GM19193 (cell line): ENCODE measurements around the gene SOWAHA.

Experiments
- POLR2A ChIP-seq: IDR thresholded peaks from 4 replicates; pipeline ENCODE4 v1.6.1; 2011; ENCODE audit not compliant: insufficient read depth, insufficient read length; ENCODE audit errors: extremely low read depth

Gene SOWAHA

DNA sequence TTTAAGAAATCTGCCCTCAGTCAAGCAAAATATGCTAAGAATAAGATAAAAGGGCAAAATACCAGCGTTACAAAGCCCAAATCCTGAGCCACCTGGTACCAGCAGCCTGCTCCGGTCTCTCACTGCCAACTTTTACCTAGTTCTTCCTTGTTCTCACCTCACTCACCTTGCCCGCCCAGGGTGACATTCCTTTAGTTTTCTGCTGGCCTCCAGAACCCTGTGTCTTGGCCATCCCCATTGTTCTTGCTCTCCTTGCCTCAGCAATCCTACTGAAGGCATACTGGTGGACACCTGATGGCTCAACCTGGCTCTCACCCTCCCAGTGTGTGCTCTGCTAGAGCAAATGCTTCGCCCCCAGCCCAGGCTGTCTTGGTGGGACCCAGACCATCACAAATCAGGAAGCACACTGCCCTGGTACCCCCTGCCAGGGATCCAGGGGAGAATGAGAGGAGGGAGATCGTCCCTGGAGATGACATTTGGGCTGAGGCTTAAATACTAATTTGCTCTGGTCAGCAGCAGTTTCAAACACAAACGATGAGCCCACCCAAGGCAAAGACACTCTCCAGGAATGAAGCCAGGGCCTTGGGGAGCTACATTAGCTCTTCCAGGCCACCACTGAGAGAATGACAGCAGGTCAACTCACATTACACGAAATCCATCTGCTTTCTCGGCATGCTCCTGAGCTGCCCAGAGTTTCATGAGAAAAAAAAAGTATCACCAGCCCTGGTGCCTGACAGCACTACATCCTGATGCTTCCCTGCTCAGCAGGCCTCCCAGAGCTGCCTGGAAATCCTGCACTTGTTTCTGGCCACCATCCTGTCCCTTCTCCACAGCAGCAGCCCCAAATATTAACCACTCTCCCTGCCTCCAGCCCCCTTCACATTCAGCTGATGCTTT, 23.9 kb upstream of the SOWAHA start:
- TF ChIP-seq POLR2A: no peak

DNA sequence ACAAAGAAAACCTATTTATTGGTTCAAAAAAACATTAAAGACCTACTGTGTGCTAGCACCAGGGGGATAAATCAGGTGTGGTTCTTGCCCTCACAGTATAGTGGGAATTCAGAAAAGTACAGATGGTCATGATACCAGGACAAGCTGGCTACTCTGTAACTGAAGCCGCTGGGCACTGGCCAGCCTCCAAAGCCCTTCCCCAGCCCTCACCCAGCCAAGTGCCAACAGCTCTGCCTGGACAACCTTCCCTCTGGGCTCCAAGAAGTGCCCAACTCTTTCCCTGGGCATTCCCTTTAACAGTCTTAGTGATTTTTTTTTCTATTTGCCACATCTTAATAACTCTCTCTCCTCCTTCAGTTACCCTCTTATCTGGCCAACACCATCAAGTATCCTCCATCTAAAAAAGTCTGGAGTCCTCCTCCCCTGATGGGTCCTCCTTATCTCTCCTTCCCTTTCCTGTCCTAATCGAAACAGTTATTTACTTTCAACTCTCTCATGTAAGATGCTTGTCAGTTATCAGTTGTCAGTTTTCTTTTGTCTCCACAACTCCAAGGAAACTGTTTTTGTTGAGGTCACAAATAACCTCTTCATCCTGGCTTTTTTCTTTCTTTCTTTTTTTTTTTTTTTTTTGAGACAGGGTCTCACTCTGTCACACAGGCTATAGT, 22.8 kb upstream of the SOWAHA start:
- no peak for TF ChIP-seq POLR2A

- no peak for TF ChIP-seq POLR2A
These were observed 22.1 kb upstream of the SOWAHA start for GRCh38 chr5:132791026-132791425.

- no peak for TF ChIP-seq POLR2A
These were observed 15.5 kb upstream of the SOWAHA start for GRCh38 chr5:132797651-132798050.

- no peak for TF ChIP-seq POLR2A
These were observed 13.7 kb upstream of the SOWAHA start for GRCh38 chr5:132799392-132799791.

- TF ChIP-seq POLR2A: no peak
These were observed 12.6 kb upstream of the SOWAHA start for GRCh38 chr5:132800545-132800944.

DNA sequence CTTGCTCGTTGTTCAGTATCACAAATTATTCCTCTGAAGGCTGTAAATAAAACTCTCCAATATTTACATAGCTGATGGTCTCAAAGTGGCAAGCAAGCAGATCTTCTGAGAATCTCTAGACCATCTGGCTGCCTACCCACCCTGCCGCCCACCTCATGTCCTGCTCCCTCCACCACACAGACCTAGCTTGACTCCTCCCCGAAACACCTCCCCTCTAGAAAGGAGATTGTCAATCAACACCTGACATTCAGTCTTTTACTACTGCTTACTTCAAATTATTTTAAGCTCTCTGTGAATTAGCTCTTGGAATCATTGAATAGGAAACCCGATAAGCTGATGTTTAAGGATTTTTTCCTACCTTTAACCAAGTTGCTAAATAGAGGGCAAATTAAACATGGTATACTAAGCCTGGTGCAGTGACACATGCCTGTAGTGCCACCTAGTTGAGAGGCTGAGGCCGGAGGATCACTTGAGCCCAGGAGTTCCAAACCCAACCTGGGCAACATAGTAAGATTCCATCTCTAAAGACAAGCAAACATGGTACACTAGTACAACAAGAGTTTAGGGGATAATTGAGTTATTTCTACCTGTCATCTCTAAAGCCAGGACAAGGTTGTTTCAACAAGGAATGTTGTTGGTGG, 10.9 kb upstream of the SOWAHA start:
- no peak for TF ChIP-seq POLR2A

DNA sequence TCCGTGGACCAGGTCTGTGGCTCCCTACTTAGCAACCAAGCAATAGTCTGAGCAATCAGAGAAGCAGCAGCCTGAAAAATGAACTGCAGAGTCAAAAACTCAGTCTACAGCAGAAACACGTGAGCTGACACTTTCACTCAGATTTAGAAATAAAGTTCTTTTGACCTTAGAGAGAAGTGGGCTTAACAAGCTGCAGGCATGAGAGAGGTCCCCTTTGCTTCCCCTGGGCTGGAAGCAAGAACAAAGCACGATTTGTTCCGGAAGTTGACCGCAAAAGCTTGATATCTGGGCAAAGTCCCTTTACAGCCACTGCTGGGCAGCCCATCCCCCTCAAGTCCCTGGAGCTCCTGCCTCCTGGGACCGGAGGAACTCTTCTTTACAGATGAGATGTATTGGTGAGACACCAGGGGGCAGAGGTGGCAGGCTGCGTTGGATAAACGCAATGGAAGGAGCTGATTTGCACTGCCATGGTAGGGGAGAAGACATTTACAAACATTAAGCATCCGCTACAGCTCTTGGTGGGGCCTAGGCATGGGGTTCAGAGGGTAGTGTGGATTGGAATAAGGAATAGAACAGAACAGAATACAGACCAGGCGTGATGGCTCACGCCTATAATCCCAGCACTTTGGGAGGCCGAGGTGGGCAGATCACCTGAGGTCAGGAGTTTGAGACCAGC, 5.8 kb upstream of the SOWAHA start:
- no peak for TF ChIP-seq POLR2A

- TF ChIP-seq POLR2A: no peak
These were observed 4.7 kb upstream of the SOWAHA start for GRCh38 chr5:132808448-132808847.

DNA sequence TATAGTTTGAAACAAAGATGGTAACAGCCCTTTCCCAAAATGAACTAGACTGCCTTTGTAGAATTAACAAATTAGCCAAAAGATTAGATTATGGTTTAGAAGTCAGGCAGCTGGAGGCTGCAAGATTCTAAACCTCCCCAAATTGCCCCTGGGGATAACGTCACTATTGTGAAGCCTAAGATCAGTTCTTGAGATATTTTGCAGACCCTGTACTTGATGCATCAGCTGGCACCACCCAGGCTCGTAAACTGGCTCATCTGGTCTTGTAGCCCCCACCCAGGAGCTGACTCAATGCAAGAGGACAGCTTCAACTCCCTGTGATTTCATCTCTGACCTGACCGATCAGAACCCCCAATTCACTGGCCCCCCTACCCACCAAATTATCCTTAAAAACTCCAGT, 4.2 kb upstream of the SOWAHA start:
- no peak for TF ChIP-seq POLR2A

- no peak for TF ChIP-seq POLR2A
These were observed 2.5 kb upstream of the SOWAHA start for GRCh38 chr5:132810605-132811004.

GRCh38 chr5:132812123-132812765, 858 bp upstream of the SOWAHA start:
- no peak for TF ChIP-seq POLR2A

DNA sequence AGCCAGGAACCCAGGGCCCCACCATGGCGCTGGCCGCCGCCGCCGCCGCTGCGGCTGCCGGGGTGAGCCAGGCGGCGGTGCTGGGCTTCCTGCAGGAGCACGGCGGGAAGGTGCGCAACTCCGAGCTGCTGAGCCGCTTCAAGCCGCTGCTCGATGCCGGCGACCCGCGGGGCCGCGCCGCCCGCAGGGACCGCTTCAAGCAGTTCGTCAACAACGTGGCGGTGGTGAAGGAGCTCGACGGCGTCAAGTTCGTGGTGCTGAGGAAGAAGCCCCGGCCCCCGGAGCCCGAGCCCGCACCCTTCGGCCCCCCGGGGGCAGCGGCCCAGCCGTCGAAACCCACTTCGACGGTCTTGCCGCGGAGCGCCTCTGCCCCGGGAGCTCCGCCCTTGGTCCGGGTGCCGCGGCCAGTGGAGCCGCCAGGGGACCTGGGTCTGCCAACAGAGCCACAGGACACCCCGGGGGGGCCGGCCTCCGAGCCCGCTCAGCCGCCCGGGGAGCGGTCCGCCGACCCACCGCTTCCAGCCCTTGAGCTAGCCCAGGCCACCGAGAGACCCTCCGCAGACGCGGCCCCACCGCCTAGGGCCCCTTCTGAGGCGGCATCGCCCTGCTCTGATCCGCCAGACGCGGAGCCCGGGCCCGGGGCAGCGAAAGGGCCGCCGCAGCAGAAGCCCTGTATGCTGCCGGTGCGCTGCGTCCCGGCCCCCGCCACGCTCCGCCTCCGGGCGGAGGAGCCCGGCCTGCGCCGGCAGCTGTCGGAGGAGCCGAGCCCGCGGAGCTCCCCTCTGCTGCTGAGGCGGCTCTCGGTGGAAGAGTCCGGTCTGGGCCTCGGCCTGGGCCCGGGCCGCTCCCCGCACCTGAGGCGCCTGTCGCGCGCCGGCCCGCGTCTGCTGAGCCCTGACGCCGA, 749 bp downstream of the SOWAHA start:
- TF ChIP-seq POLR2A: no peak
